ENCODE results near the gene CX3CR1.

Gene CX3CR1

GRCh38 chr3:39291903-39292329 lies 12.1 kb upstream of the CX3CR1 start:
- no peak for DNase-seq (ENCODE audit: low read depth)

GRCh38 chr3:39290255-39290654 lies 10.4 kb upstream of the CX3CR1 start:
- DNase-seq (ENCODE audit: low read depth), result no peak

- no peak for DNase-seq (ENCODE audit: low read depth)
Observed at GRCh38 chr3:39289107-39289506, 9.3 kb upstream of the CX3CR1 start.

GRCh38 chr3:39288300-39288808 lies 8.5 kb upstream of the CX3CR1 start:
- peak; percentile 34 for DNase-seq (ENCODE audit: low read depth)

- no peak for DNase-seq (ENCODE audit: low read depth)
Observed at GRCh38 chr3:39287216-39288164, 7.7 kb upstream of the CX3CR1 start.

- no peak for DNase-seq (ENCODE audit: low read depth)
Observed at GRCh38 chr3:39286771-39287170, 6.9 kb upstream of the CX3CR1 start.

GRCh38 chr3:39285332-39285731 lies 5.5 kb upstream of the CX3CR1 start:
- no peak for DNase-seq (ENCODE audit: low read depth)

GRCh38 chr3:39284457-39284881 lies 4.6 kb upstream of the CX3CR1 start:
- no peak for DNase-seq (ENCODE audit: low read depth)

- DNase-seq (ENCODE audit: low read depth), result no peak
Observed at GRCh38 chr3:39282057-39282456, 2.2 kb upstream of the CX3CR1 start.

- DNase-seq (ENCODE audit: low read depth), result no peak
Observed at GRCh38 chr3:39281533-39281932, 1.7 kb upstream of the CX3CR1 start.

GRCh38 chr3:39280571-39280970 lies 735 bp upstream of the CX3CR1 start:
- no peak for DNase-seq (ENCODE audit: low read depth)

GRCh38 chr3:39278616-39278935 lies 1.3 kb downstream of the CX3CR1 start:
- DNase-seq (ENCODE audit: low read depth), result no peak

- DNase-seq (ENCODE audit: low read depth), result no peak
Observed at GRCh38 chr3:39277893-39278615, 1.8 kb downstream of the CX3CR1 start.

GRCh38 chr3:39276746-39277145 lies 3.1 kb downstream of the CX3CR1 start:
- DNase-seq (ENCODE audit: low read depth), result no peak

- no peak for DNase-seq (ENCODE audit: low read depth)
Observed at GRCh38 chr3:39275963-39276593, 3.8 kb downstream of the CX3CR1 start.

- DNase-seq (ENCODE audit: low read depth), result no peak
Observed at GRCh38 chr3:39275052-39275451, 4.8 kb downstream of the CX3CR1 start.

- DNase-seq (ENCODE audit: low read depth), result no peak
Observed at GRCh38 chr3:39273119-39273518, 6.7 kb downstream of the CX3CR1 start.

- no peak for DNase-seq (ENCODE audit: low read depth)
Observed at GRCh38 chr3:39272191-39272590, 7.6 kb downstream of the CX3CR1 start.

- no peak for DNase-seq (ENCODE audit: low read depth)
Observed at GRCh38 chr3:39271363-39271914, 8.4 kb downstream of the CX3CR1 start.

- DNase-seq (ENCODE audit: low read depth), result no peak
Observed at GRCh38 chr3:39269528-39269927, 10.3 kb downstream of the CX3CR1 start.

- no peak for DNase-seq (ENCODE audit: low read depth)
Observed at GRCh38 chr3:39268549-39268900, 11.3 kb downstream of the CX3CR1 start.

Data from HS-5 (cell line).